Prostate gland (tissue), 2 donors: ENCODE data around the gene TAPBP.

ENCODE experiments used
- CTCF ChIP-seq, 4 experiments: fragments of 200-600 bp in 2 of 4; fragments of 450-650 bp in 2 of 4; sonication (generic) in 2 of 4; IDR thresholded peaks; 1 replicate in 3 of 4; 2 replicates in 1 of 4; pipeline ENCODE4 v1.5.1; 2016 to 2019; ENCODE audit warnings: antibody characterized with exemption in 4 of 4, mild to moderate bottlenecking in 2 of 4, moderate library complexity in 2 of 4
- POLR2A ChIP-seq: fragments of 450-650 bp; IDR thresholded peaks from one replicate; pipeline ENCODE4 v1.6.1; 2016; ENCODE audit warnings: antibody characterized with exemption, mild to moderate bottlenecking
- POLR2AphosphoS5 ChIP-seq: sonication (generic); formaldehyde crosslinking; IDR thresholded peaks from one replicate; pipeline ENCODE4 v1.6.1; 2017; ENCODE audit warnings: antibody characterized with exemption

DNA sequence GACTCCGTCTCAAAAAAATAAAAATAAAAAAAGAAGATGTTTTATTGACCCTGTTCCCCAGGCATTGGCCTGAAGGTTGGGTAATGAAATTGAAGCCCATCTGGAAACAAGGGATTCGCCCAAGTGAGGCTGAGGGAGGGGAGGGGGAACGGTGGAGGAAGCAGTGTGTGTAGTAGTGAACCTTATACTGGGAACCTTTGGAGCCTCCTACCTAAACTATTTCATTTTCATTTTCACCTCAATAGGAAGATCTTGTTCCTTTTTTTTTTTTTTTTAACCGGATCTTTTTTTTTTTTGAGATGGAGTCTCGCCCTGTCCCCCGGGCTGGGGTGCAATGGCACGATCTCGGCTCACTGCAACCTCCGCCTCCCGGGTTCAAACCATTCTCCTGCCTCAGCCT, 16.9 kb upstream of the TAPBP start:
- TF ChIP-seq CTCF (IDR thresholded peaks at IDR 0.05) (no peak), POLR2AphosphoS5 (no peak), POLR2A (no peak)
